Measurements from ENCODE around the gene TRAPPC12. TPM values are rescaled to one million over a fixed set of nuclear protein-coding genes. Genes with fewer than 3 reads are reported as not detected.

TRAPPC12 gene
- total and polyA plus RNA-seq, 7 experiments from 2014 or later, result 29.8 to 160 (median 104) TPM

DNA sequence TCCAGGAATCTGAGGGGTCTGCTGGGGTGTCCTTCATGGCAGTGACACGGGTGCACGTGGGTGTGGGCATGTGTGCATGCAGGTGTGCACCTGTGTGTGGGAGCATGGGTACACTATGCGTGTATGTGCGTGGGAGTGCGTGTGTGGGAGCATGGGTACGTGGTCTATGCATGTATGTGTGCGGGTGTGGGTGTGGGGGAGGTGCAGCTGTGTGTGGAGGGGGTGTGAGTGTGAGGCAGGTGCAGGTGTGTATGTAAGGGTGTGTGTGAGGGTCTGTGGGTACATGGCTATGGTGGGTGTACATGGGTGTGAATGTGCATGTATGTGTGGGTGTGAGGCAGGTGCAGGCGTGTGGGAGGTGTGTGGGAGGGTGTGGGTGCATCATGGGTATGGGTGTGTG, 38.2 kb upstream of the TRAPPC12 start:
- CTCF ChIA-PET, result no interaction called here
- no peak overlapping the region for H3K27ac Mint-ChIP-seq
- POLR2A ChIA-PET, result no interaction called here

DNA sequence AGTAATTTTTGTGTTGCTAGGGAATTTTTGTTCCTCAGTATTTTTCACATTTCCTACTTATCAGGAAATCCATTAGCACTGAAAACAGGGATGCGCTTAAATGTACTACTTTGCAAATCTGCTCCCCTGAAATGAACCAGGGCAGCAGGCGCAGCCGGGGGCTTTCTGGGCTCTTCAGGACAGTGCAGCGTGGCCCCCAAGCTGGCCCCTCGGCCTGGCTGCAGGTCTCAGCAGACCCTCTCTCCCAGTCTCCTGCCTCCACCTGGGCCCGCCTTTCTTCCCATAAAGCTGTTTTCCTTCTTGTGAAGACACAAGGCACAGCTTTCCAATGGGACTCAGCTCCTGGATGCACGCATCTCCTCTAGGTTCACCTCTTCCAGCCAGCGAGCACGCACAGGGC, 37.2 kb upstream of the TRAPPC12 start:
- CTCF ChIA-PET, result no interaction called here
- Mint-ChIP-seq H3K4me3 (no peak overlapping the region), H3K36me3 (peaks cover 12 to 37% (median 21%) of the 10 kb centered on the region in 5 donors), H3K27me3 (no peaks in the 10 kb centered on the region), H3K4me1 (peaks cover 0 to 12% (median 4%) of the 10 kb centered on the region in 7 donors), H3K9me3 (peaks cover 0 to 3% (median 0%) of the 10 kb centered on the region in 11 donors), H3K27ac (no peak overlapping the region)
- H3K27ac ChIP-seq (ENCODE audit: low read depth, low read length), result no peak overlapping the region
- peaks cover 0 to 15% (median 0%) of the 10 kb centered on the region in 3 experiments for H3K36me3 ChIP-seq (ENCODE audit: control insufficient read depth in 2 of 3, insufficient read depth in 3 of 3, low read length in 3 of 3)
- no peaks in the 10 kb centered on the region for H3K9me3 ChIP-seq (ENCODE audit: control insufficient read depth in 2 of 3, low read length in 3 of 3)
- no peaks in the 10 kb centered on the region for H3K27me3 ChIP-seq (ENCODE audit: control insufficient read depth in 2 of 2, insufficient read depth in 2 of 2, low read length in 2 of 2)
- ATAC-seq (no peak), DNase-seq (no peak)
- POLR2A ChIA-PET, result no interaction called here
- no peak overlapping the region for H3K4me3 ChIP-seq (ENCODE audit: low read length)
- intact Hi-C loops (cut with micrococcal nuclease), result no loop called here
- H3K4me1 ChIP-seq (ENCODE audit: control insufficient read depth in 2 of 2, insufficient read depth in 2 of 2, low read length in 2 of 2), result no peaks in the 10 kb centered on the region

More for the DNA sequence above, 38.2 kb upstream of the TRAPPC12 start:
- Mint-ChIP-seq H3K9me3 (peaks cover 0 to under 1% (median 0%) of the 10 kb centered on the region in 11 donors), H3K4me3 (no peak overlapping the region), H3K27me3 (no peaks in the 10 kb centered on the region), H3K4me1 (peaks cover 0 to 5% (median 1%) of the 10 kb centered on the region in 7 donors), H3K36me3 (peaks cover 5 to 31% (median 16%) of the 10 kb centered on the region in 5 donors)
- no peak overlapping the region for H3K27ac ChIP-seq (ENCODE audit: low read depth, low read length)
- no peak for ATAC-seq
- H3K36me3 ChIP-seq (ENCODE audit: control insufficient read depth in 2 of 3, insufficient read depth in 3 of 3, low read length in 3 of 3), result peaks cover 0 to 9% (median 0%) of the 10 kb centered on the region in 3 experiments
- H3K27me3 ChIP-seq (ENCODE audit: control insufficient read depth in 2 of 2, insufficient read depth in 2 of 2, low read length in 2 of 2), result no peaks in the 10 kb centered on the region
- intact Hi-C loops (cut with micrococcal nuclease), result no loop called here
- DNase-seq, result no peak
- no peaks in the 10 kb centered on the region for H3K4me1 ChIP-seq (ENCODE audit: control insufficient read depth in 2 of 2, insufficient read depth in 2 of 2, low read length in 2 of 2)
- H3K9me3 ChIP-seq (ENCODE audit: control insufficient read depth in 2 of 3, low read length in 3 of 3), result no peaks in the 10 kb centered on the region
- H3K4me3 ChIP-seq (ENCODE audit: low read length), result no peak overlapping the region

DNA sequence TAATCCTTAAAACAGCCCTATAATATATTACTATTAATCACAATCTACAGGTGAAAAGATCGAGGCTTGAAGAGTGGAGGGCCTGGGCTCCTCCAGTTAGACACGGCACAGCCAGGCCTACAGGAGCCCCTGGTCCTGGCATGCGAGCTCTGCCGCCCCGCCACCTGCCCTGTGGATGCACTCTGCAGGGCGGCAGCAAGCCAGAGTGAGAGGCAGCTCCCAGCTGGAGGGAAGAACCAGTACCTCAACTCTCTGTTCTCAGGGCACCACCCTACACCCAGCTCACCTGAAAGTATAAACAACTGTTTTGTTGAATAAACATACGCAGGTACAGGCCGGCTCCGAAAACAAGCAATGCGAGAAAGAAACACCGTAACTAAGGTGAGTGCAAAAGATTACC, 36.5 kb upstream of the TRAPPC12 start:
- H3K27me3 Mint-ChIP-seq, result no peaks in the 10 kb centered on the region
- H3K27ac Mint-ChIP-seq, result no peak overlapping the region

DNA sequence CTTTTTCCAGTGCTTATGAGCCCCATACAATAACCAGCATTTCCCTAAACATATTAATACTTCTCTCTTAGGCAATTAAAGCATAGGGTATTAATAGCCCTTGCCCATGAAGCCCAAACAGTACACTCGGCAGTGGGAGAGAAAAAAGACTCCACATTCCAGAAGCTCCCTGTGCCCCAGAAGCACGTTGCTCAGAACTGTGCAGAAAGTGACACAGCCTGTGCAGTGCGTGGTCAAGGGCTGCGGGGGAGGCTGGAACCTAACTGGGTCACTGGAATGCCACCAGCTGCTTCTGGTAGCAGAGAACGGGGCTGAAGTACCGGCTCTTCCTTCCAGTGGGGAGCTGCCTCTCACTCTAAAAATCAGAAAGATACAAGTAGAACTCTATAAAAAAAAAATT, 34.6 kb upstream of the TRAPPC12 start:
- H3K4me3 ChIP-seq (ENCODE audit: low read length), result no peak overlapping the region
- no peaks in the 10 kb centered on the region for H3K4me1 ChIP-seq (ENCODE audit: control insufficient read depth in 2 of 2, insufficient read depth in 2 of 2, low read length in 2 of 2)
- H3K9me3 ChIP-seq (ENCODE audit: control insufficient read depth in 2 of 3, low read length in 3 of 3), result no peaks in the 10 kb centered on the region
- no peaks in the 10 kb centered on the region for H3K27me3 ChIP-seq (ENCODE audit: control insufficient read depth in 2 of 2, insufficient read depth in 2 of 2, low read length in 2 of 2)
- Mint-ChIP-seq H3K4me1 (peaks cover 0 to 16% (median 4%) of the 10 kb centered on the region in 7 donors), H3K4me3 (no peak overlapping the region), H3K9me3 (peaks cover 0 to 4% (median 0%) of the 10 kb centered on the region in 11 donors), H3K27ac (no peak overlapping the region), H3K36me3 (peaks cover 20 to 41% (median 29%) of the 10 kb centered on the region in 5 donors), H3K27me3 (no peaks in the 10 kb centered on the region)
- no peak overlapping the region for H3K27ac ChIP-seq (ENCODE audit: low read depth, low read length)
- DNase-seq (no peak), ATAC-seq (no peak)
- ChIA-PET POLR2A (no interaction called here), CTCF (no interaction called here)
- intact Hi-C loops (cut with micrococcal nuclease), result no loop called here
- peaks cover 0 to 34% (median 0%) of the 10 kb centered on the region in 3 experiments for H3K36me3 ChIP-seq (ENCODE audit: control insufficient read depth in 2 of 3, insufficient read depth in 3 of 3, low read length in 3 of 3)

More for the DNA sequence above, 36.5 kb upstream of the TRAPPC12 start:
- Histone ChIP-seq H3K9me3 (ENCODE audit: control insufficient read depth in 2 of 3, low read length in 3 of 3) (no peaks in the 10 kb centered on the region), H3K27ac (ENCODE audit: low read depth, low read length) (no peak overlapping the region), H3K27me3 (ENCODE audit: control insufficient read depth in 2 of 2, insufficient read depth in 2 of 2, low read length in 2 of 2) (no peaks in the 10 kb centered on the region), H3K4me1 (ENCODE audit: control insufficient read depth in 2 of 2, insufficient read depth in 2 of 2, low read length in 2 of 2) (no peaks in the 10 kb centered on the region), H3K4me3 (ENCODE audit: low read length) (no peak overlapping the region), H3K36me3 (ENCODE audit: control insufficient read depth in 2 of 3, insufficient read depth in 3 of 3, low read length in 3 of 3) (peaks cover 0 to 22% (median 0%) of the 10 kb centered on the region in 3 experiments)
- Mint-ChIP-seq H3K4me3 (no peak overlapping the region), H3K9me3 (peaks cover 0 to 4% (median 0%) of the 10 kb centered on the region in 11 donors), H3K36me3 (peaks cover 15 to 37% (median 26%) of the 10 kb centered on the region in 5 donors), H3K4me1 (peaks cover 0 to 16% (median 4%) of the 10 kb centered on the region in 7 donors)
- ATAC-seq (no peak), DNase-seq (no peak)
- ChIA-PET CTCF (no interaction called here), POLR2A (interaction anchor here (0.5 kb wide), 1 partner anchor 39 kb away, joined by 3 read pairs; no protein-coding TSS in a partner anchor)
- intact Hi-C loops (cut with micrococcal nuclease), result no loop called here

DNA sequence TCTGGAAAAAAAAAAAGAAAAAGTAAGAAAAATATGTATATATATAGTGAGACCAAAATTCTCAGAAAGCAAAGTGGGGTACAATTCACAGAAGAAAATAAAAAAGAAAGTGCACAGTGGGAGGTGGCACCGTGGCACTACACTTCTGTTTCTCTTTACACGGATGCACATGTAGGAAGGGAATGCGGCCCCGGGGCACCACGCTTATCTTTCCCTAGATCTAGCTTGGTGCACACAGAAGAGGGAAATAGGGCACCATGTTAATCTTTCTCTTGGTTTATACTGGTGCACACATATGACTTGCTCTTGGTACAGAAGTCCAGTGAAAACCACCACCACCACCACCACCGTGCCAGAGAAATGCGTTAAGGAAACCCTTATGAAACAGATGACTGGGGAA, 33.9 kb upstream of the TRAPPC12 start:
- H3K9me3 Mint-ChIP-seq, result peaks cover 0 to 8% (median 4%) of the 10 kb centered on the region in 11 donors
- DNase-seq (no peak), ATAC-seq (no peak)
- no peak overlapping the region for H3K27ac Mint-ChIP-seq
- no peaks in the 10 kb centered on the region for H3K27me3 Mint-ChIP-seq
- intact Hi-C loops (cut with micrococcal nuclease), result no loop called here
- H3K4me1 Mint-ChIP-seq, result peaks cover 0 to 16% (median 4%) of the 10 kb centered on the region in 7 donors
- Histone ChIP-seq H3K27me3 (ENCODE audit: control insufficient read depth in 2 of 2, insufficient read depth in 2 of 2, low read length in 2 of 2) (no peaks in the 10 kb centered on the region), H3K4me1 (ENCODE audit: control insufficient read depth in 2 of 2, insufficient read depth in 2 of 2, low read length in 2 of 2) (no peaks in the 10 kb centered on the region), H3K9me3 (ENCODE audit: control insufficient read depth in 2 of 3, low read length in 3 of 3) (no peaks in the 10 kb centered on the region), H3K4me3 (ENCODE audit: low read length) (no peak overlapping the region), H3K27ac (ENCODE audit: low read depth, low read length) (no peak overlapping the region), H3K36me3 (ENCODE audit: control insufficient read depth in 2 of 3, insufficient read depth in 3 of 3, low read length in 3 of 3) (peaks cover 0 to 34% (median 0%) of the 10 kb centered on the region in 3 experiments)
- CTCF ChIA-PET, result no interaction called here
- no peak overlapping the region for H3K4me3 Mint-ChIP-seq
- peaks cover 24 to 44% (median 33%) of the 10 kb centered on the region in 5 donors for H3K36me3 Mint-ChIP-seq
- POLR2A ChIA-PET, result no interaction called here

DNA sequence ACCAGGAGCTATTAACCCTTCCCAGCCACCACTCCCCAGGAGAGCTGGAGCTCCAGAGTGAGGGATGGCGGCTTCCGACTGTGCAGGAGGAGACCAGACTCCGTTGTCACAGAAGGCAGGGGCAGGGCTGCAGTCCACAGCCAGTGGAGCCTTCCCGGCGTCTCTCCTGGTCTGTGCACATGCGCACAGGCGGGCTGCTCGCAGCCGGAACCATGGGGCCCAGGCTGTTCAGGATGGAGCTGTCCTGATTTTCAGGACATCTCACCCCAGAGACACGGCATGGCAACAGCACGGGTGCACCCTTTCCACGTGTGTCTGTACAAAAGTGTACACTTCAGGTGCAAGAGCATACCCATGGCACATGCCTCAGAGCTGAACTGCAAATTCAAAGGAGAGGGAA, 30.7 kb upstream of the TRAPPC12 start:
- H3K4me1 Mint-ChIP-seq, result peaks cover 0 to 11% (median 3%) of the 10 kb centered on the region in 7 donors
- H3K36me3 Mint-ChIP-seq, result peaks cover 30 to 67% (median 53%) of the 10 kb centered on the region in 5 donors
- no peak for ATAC-seq
- Histone ChIP-seq H3K36me3 (ENCODE audit: control insufficient read depth in 2 of 3, insufficient read depth in 3 of 3, low read length in 3 of 3) (peaks cover 0 to 50% (median under 1%) of the 10 kb centered on the region in 3 experiments), H3K4me1 (ENCODE audit: control insufficient read depth in 2 of 2, insufficient read depth in 2 of 2, low read length in 2 of 2) (no peaks in the 10 kb centered on the region), H3K4me3 (ENCODE audit: low read length) (no peak overlapping the region), H3K9me3 (ENCODE audit: control insufficient read depth in 2 of 3, low read length in 3 of 3) (peaks cover 0 to 6% (median 0%) of the 10 kb centered on the region in 3 experiments), H3K27ac (ENCODE audit: low read depth, low read length) (no peak overlapping the region), H3K27me3 (ENCODE audit: control insufficient read depth in 2 of 2, insufficient read depth in 2 of 2, low read length in 2 of 2) (no peaks in the 10 kb centered on the region)
- CTCF ChIA-PET, result interaction anchor here (0.7 kb wide), 1 partner anchor 75 kb away, joined by 3 read pairs; no protein-coding TSS in a partner anchor
- no peak overlapping the region for H3K27ac Mint-ChIP-seq
- H3K9me3 Mint-ChIP-seq, result peaks cover 3 to 21% (median 10%) of the 10 kb centered on the region in 11 donors
- no peak overlapping the region for H3K4me3 Mint-ChIP-seq
- intact Hi-C loops (cut with micrococcal nuclease), result no loop called here
- POLR2A ChIA-PET, result no interaction called here
- no peaks in the 10 kb centered on the region for H3K27me3 Mint-ChIP-seq
- no peak for DNase-seq

DNA sequence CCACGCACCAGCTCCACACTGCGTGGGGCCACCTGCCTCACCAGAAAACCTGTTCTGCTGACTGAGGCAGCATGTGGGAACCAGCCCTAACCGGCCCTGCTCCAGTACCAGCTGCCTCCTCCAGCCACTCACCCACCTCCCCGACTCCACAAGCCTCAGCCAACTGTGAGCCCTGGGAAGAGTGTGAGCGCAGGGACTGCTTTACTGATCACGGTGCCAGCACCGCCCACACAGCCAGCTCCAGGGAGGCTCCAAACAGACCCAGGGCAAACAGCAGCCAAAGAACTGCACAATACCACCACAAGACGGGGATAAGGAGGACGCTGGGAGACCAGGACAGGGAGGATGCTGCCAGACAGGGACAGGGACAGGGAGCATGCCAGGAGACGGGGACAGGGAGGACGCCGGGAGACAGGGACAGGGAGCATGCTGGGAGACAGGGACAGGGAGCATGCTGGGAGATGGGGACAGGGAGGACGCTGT, 30.2 kb upstream of the TRAPPC12 start:
- Histone ChIP-seq H3K9me3 (ENCODE audit: control insufficient read depth in 2 of 3, low read length in 3 of 3) (peaks cover 0 to 6% (median 0%) of the 10 kb centered on the region in 3 experiments), H3K27ac (ENCODE audit: low read depth, low read length) (no peak overlapping the region), H3K4me3 (ENCODE audit: low read length) (no peak overlapping the region), H3K36me3 (ENCODE audit: control insufficient read depth in 2 of 3, insufficient read depth in 3 of 3, low read length in 3 of 3) (peaks cover 0 to 55% (median 5%) of the 10 kb centered on the region in 3 experiments), H3K27me3 (ENCODE audit: control insufficient read depth in 2 of 2, insufficient read depth in 2 of 2, low read length in 2 of 2) (no peaks in the 10 kb centered on the region), H3K4me1 (ENCODE audit: control insufficient read depth in 2 of 2, insufficient read depth in 2 of 2, low read length in 2 of 2) (no peaks in the 10 kb centered on the region)
- peaks cover 0 to 11% (median 3%) of the 10 kb centered on the region in 7 donors for H3K4me1 Mint-ChIP-seq
- CTCF ChIA-PET, result interaction anchor here (0.7 kb wide), 1 partner anchor 74 kb away, joined by 3 read pairs; no protein-coding TSS in a partner anchor
- ATAC-seq, result no peak
- no peak overlapping the region for H3K4me3 Mint-ChIP-seq
- no peak overlapping the region for H3K27ac Mint-ChIP-seq
- POLR2A ChIA-PET, result no interaction called here
- no peak for DNase-seq
- no peaks in the 10 kb centered on the region for H3K27me3 Mint-ChIP-seq
- H3K9me3 Mint-ChIP-seq, result peaks cover 3 to 25% (median 10%) of the 10 kb centered on the region in 11 donors
- peaks cover 35 to 72% (median 58%) of the 10 kb centered on the region in 5 donors for H3K36me3 Mint-ChIP-seq
- intact Hi-C loops (cut with micrococcal nuclease), result no loop called here

Measured in naive thymus-derived CD4-positive, alpha-beta T cell (primary cell).